Ramos (cell line): ENCODE results near the gene CALCR.
"Not testable (repeated sequence)": the region's sequence is repeated elsewhere in the genome, so short reads cannot be mapped to it uniquely, and the experiment has no call there.

ENCODE experiments used
- in situ Hi-C: fragments of 300-500 bp; cut with MboI; formaldehyde crosslinking; loops from one replicate; pipeline ENCODE4 v1.14.3; 2022; ENCODE audit warnings: low sequenced_read_pairs; ENCODE audit not compliant: unreplicated experiment

The CALCR gene

GRCh38 chr7:93562936-93563335 lies 11.6 kb downstream of the CALCR start:
- in situ Hi-C loops = no loop called here

GRCh38 chr7:93562106-93562505 lies 12.4 kb downstream of the CALCR start:
- in situ Hi-C loops = no loop called here

- in situ Hi-C loops = no loop called here
Observed at GRCh38 chr7:93559639-93560491, 14.7 kb downstream of the CALCR start.

- in situ Hi-C loops = no loop called here
Observed at GRCh38 chr7:93558705-93559614, 15.6 kb downstream of the CALCR start.

GRCh38 chr7:93551931-93552330 lies 22.6 kb downstream of the CALCR start:
- in situ Hi-C loops = no loop called here

- in situ Hi-C loops = no loop called here
Observed at GRCh38 chr7:93551063-93551895, 23.2 kb downstream of the CALCR start.

GRCh38 chr7:93547716-93548115 lies 26.8 kb downstream of the CALCR start:
- in situ Hi-C loops = loop anchor here (10.0 kb wide), 1 partner anchor 293 kb away; no protein-coding TSS in a partner anchor

GRCh38 chr7:93544691-93545090 lies 29.8 kb downstream of the CALCR start:
- in situ Hi-C loops = loop anchor here (10.0 kb wide), 1 partner anchor 290 kb away; no protein-coding TSS in a partner anchor

GRCh38 chr7:93538061-93538460 lies 36.5 kb downstream of the CALCR start:
- in situ Hi-C loops = no loop called here

- in situ Hi-C loops = no loop called here
Observed at GRCh38 chr7:93535616-93536015, 38.9 kb downstream of the CALCR start.

GRCh38 chr7:93530701-93531100 lies 43.8 kb downstream of the CALCR start:
- in situ Hi-C loops = no loop called here

- in situ Hi-C loops = no loop called here
Observed at GRCh38 chr7:93516834-93517233, 57.7 kb downstream of the CALCR start.

- in situ Hi-C loops = no loop called here
Observed at GRCh38 chr7:93515144-93515543, 59.4 kb downstream of the CALCR start.

GRCh38 chr7:93509303-93509702 lies 65.2 kb downstream of the CALCR start:
- in situ Hi-C loops = no loop called here

- in situ Hi-C loops = no loop called here
Observed at GRCh38 chr7:93503088-93503487, 71.4 kb downstream of the CALCR start.

- in situ Hi-C loops = not testable (repeated sequence)
Observed at GRCh38 chr7:93491860-93492259, 82.7 kb downstream of the CALCR start.

- in situ Hi-C loops = no loop called here
Observed at GRCh38 chr7:93476491-93477344, 97.8 kb downstream of the CALCR start.

- in situ Hi-C loops = no loop called here
Observed at GRCh38 chr7:93475811-93476210, 98.7 kb downstream of the CALCR start.

GRCh38 chr7:93471456-93471855 lies 103.1 kb downstream of the CALCR start:
- in situ Hi-C loops = no loop called here
